CD4-positive, alpha-beta T cell treated with Interleukin-4 for 1 hour (primary cell): ENCODE data around the gene CYP3A7.
"Not testable (repeated sequence)": the region's sequence is repeated elsewhere in the genome, so short reads cannot be mapped to it uniquely, and the experiment has no call there.

Experiments
- DNase-seq, 2 donors: peaks; one replicate each; pipeline ENCODE4 v3.0.0-alpha.2; 2020 to 2022

Gene CYP3A7

DNA sequence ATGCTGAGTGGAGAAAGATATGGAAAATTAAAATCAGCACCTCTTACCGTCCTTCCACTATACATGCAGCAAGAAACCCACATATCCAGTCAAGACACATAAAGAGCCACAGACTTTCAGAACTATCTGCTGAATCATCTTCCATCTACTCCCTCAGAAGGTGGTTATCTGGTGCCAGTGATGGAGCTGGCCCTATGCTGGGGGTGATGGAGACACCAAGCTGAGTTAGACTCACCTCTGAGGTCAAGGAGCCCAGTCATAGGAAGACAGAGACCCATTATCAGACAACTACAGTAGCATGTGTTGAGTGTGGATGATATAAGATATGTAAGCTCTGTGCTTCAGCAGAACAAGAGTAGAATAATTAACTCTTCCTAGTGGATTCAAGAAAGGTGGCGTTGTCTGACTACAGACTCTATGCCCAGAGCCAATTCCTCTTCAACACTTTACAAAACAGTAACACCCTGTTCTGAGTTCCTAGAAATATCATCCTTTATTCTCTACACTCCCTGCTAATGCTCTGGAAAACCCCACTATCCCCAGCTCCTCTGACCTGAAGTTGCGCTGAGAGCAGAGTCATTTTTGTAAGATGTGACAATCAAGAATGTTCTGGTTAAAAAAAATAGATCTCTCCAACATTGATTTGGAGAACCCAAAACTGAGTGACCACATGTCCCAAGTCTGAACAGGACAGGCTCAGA, 69.5 kb downstream of the CYP3A7 start:
- no peak for DNase-seq

DNA sequence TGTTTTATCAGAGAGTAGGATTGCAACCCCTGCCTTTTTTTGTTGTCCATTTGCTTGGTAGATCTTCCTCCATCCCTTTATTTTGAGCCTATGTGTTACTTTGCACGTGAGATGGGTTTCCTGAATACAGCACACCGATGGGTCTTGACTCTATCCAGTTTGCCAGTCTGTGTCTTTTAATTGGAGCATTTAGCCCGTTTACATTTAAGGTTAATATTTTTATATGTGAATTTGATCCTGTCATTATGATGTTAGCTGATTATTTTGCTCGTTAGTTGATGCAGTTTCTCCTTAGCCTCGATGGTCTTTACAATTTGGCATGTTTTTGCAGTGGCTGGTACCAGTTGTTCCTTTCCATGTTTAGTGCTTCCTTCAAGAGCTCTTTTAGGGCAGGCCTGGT, 77.1 kb downstream of the CYP3A7 start:
- DNase-seq, result not testable (repeated sequence)
